ENCODE data around the gene ELP5.
"Not testable (repeated sequence)": the region's sequence is repeated elsewhere in the genome, so short reads cannot be mapped to it uniquely, and the experiment has no call there.

Gene ELP5

GRCh38 chr17:7235693-7236665 lies 16.0 kb upstream of the ELP5 start:
- peak; percentile 55 for DNase-seq (ENCODE audit: low read depth, low spot score)

- no peak for DNase-seq (ENCODE audit: low read depth, low spot score)
Measured at GRCh38 chr17:7236808-7237207, 15.2 kb upstream of the ELP5 start.

- peak; percentile 25 for DNase-seq (ENCODE audit: low read depth, low spot score)
Measured at GRCh38 chr17:7237266-7237760, 14.7 kb upstream of the ELP5 start.

- DNase-seq (ENCODE audit: low read depth, low spot score), result peak; percentile 84
Measured at GRCh38 chr17:7237761-7238419, 14.1 kb upstream of the ELP5 start.

- DNase-seq (ENCODE audit: low read depth, low spot score), result peak; percentile 58
Measured at GRCh38 chr17:7238420-7239090, 13.5 kb upstream of the ELP5 start.

- peak; percentile 100 for DNase-seq (ENCODE audit: low read depth, low spot score)
Measured at GRCh38 chr17:7239091-7240027, 12.7 kb upstream of the ELP5 start, which contains the start of gene PHF23. Gene PHF23, minus strand, starts transcription at chr17:7239457. Its CDS starts 178 bp downstream, at chr17:7239279.

GRCh38 chr17:7240375-7240774 lies 11.6 kb upstream of the ELP5 start:
- DNase-seq (ENCODE audit: low read depth, low spot score), result no peak

- no peak for DNase-seq (ENCODE audit: low read depth, low spot score)
Measured at GRCh38 chr17:7241090-7241733, 10.8 kb upstream of the ELP5 start.

- peak; percentile 96 for DNase-seq (ENCODE audit: low read depth, low spot score)
Measured at GRCh38 chr17:7241783-7242716, 10.0 kb upstream of the ELP5 start, which contains the start of gene GABARAP. Gene GABARAP, minus strand, starts transcription at chr17:7242449. Its CDS starts 119 bp downstream, at chr17:7242330.

GRCh38 chr17:7242717-7243452 lies 9.1 kb upstream of the ELP5 start:
- peak; percentile 97 for DNase-seq (ENCODE audit: low read depth, low spot score)

GRCh38 chr17:7243453-7243729 lies 8.6 kb upstream of the ELP5 start:
- DNase-seq (ENCODE audit: low read depth, low spot score), result no peak

GRCh38 chr17:7243838-7244237 lies 8.2 kb upstream of the ELP5 start:
- DNase-seq (ENCODE audit: low read depth, low spot score), result not testable (repeated sequence)

- DNase-seq (ENCODE audit: low read depth, low spot score), result no peak
Measured at GRCh38 chr17:7246779-7247178, 5.2 kb upstream of the ELP5 start.

- no peak for DNase-seq (ENCODE audit: low read depth, low spot score)
Measured at GRCh38 chr17:7248796-7249195, 3.2 kb upstream of the ELP5 start.

- DNase-seq (ENCODE audit: low read depth, low spot score), result no peak
Measured at GRCh38 chr17:7249214-7249613, 2.8 kb upstream of the ELP5 start.

GRCh38 chr17:7249830-7250229 lies 2.2 kb upstream of the ELP5 start:
- DNase-seq (ENCODE audit: low read depth, low spot score), result no peak

- DNase-seq (ENCODE audit: low read depth, low spot score), result peak; percentile 36
Measured at GRCh38 chr17:7250695-7251627, 1.1 kb upstream of the ELP5 start.

Measured in astrocyte of the hippocampus (primary cell).